ENCODE data around the gene ELL.

DNA sequence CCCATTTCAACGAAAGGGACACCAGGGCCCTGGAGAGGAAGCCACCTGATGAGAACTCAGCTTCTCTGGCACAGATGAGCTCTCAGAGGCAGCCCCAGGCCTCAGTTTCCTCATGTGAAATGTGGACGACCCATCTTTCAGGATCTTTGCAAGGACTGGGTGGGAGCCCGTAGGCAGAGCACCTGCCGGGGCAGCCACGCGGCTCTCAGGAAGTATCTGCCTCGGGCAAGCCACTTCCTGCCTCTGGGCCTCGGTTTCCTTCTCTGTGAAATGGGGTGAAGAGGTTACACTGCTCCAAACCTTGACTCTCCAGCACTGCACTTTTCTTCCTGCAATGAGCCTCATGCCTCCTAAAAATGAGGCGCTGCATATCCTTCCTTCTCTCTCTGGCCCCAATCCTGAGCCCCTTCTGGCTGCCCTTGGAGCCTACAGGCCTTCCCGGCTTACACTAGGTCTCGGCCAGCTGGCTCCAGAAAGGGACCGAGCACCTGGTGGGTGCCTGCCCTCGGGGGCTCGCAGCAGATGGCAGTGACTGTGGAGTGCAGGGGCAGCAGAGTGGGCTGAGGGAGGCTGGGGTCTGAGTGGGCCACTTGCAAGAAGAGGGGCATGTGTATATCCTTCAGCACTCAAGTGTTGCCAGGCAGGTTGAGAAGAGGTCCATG lies 99.2 kb downstream of the ELL start:
- TF ChIP-seq, protein P1, sequence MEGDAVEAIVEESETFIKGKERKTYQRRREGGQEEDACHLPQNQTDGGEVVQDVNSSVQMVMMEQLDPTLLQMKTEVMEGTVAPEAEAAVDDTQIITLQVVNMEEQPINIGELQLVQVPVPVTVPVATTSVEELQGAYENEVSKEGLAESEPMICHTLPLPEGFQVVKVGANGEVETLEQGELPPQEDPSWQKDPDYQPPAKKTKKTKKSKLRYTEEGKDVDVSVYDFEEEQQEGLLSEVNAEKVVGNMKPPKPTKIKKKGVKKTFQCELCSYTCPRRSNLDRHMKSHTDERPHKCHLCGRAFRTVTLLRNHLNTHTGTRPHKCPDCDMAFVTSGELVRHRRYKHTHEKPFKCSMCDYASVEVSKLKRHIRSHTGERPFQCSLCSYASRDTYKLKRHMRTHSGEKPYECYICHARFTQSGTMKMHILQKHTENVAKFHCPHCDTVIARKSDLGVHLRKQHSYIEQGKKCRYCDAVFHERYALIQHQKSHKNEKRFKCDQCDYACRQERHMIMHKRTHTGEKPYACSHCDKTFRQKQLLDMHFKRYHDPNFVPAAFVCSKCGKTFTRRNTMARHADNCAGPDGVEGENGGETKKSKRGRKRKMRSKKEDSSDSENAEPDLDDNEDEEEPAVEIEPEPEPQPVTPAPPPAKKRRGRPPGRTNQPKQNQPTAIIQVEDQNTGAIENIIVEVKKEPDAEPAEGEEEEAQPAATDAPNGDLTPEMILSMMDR (conservative IDR thresholded peaks at IDR 0.05) = no peak
- no peak for TF ChIP-seq EZH2 (IDR thresholded peaks at IDR 0.05; ENCODE audit: low read depth)
